ENCODE results near the gene SPACA7.
"Not testable (repeated sequence)": the region's sequence is repeated elsewhere in the genome, so short reads cannot be mapped to it uniquely, and the experiment has no call there.

SPACA7 gene

DNA sequence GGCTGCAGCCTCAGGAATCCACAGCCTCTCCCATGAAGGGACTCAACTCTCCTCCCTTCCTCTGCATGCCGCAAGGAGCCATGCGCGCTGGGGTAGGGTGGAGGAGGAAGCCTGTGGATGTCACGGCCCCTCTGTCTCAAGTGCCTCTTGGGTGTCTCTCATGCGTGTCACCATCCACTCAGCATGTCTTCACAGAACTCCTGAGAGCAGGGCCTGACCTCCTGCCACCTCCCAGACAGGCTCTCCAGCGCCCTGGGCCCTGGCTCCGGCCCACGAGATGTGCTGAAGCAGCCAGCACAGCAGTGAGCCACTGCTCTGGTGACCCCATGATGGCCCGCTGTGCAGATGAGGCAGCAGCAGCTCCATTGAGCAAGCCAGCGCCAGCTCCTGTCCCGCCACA lies 25.9 kb upstream of the SPACA7 start:
- DNase-seq (ENCODE audit: low spot score) = no peak

GRCh38 chr13:112351825-112352224 lies 24.3 kb upstream of the SPACA7 start:
- DNase-seq (ENCODE audit: low spot score) = no peak

- no peak for DNase-seq (ENCODE audit: low spot score)
These were observed 22.3 kb upstream of the SPACA7 start for GRCh38 chr13:112353856-112354255.

- no peak for DNase-seq (ENCODE audit: low spot score)
These were observed 21.6 kb upstream of the SPACA7 start for GRCh38 chr13:112354330-112355273.

GRCh38 chr13:112355274-112355838 lies 20.8 kb upstream of the SPACA7 start:
- DNase-seq (ENCODE audit: low spot score) = no peak

DNA sequence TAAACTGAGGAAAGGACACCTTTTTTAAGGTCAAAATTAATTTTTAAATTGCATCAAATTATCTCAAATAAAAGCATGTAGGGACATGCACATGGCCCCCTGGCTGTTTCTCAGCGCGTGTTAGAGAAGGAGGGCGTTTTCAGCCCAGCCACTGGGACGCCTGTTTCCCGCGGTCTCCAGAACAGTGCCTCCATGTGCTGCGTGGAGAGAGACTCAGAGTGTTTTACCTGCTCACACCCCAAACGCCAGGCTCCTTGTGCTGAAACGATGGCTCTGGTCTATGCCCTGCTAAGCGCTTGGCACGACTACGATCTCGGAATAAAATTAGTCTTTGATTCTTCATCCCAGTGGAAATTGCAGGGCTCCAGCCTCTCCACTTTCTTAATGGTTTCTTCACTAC lies 20.0 kb upstream of the SPACA7 start:
- no peak for DNase-seq (ENCODE audit: low spot score)

DNA sequence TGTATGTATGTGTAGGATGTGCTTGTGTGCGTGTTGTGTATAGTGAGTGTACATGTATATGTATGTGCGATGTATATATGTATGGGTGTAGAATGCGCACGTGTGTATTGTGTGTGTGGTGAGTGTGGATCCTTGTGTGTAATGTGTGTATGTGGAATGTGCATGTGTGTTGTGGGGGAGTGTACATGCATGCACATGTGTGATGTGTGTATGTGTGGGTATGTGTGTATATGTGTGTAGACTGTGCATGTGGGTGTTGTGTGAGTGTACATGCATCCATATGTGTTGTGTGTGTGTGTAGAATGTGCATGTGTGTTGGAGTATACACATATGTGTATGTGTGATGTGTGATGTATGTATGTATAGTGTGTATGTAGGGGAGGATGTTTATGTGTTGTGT lies 18.0 kb upstream of the SPACA7 start:
- DNase-seq (ENCODE audit: low spot score) = no peak

DNA sequence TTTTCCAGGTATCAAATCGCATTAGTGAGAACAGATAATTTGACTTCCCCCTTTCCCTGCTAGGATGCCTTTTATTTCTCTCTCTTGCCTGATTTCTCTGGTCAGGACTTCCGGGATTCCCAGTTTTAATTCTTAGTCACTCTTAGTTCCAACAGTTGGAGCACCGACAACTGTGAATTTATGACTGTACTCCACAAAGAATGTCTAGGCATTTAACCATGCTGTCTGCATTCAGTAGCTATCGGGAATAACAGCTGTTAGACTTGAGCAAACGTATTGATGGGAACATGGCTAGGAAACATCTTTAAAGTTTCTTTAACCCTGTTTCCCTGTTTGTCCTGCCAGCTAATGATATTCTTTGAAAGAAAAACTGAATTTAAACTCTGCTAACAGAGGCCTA lies 14.1 kb upstream of the SPACA7 start:
- no peak for DNase-seq (ENCODE audit: low spot score)

DNA sequence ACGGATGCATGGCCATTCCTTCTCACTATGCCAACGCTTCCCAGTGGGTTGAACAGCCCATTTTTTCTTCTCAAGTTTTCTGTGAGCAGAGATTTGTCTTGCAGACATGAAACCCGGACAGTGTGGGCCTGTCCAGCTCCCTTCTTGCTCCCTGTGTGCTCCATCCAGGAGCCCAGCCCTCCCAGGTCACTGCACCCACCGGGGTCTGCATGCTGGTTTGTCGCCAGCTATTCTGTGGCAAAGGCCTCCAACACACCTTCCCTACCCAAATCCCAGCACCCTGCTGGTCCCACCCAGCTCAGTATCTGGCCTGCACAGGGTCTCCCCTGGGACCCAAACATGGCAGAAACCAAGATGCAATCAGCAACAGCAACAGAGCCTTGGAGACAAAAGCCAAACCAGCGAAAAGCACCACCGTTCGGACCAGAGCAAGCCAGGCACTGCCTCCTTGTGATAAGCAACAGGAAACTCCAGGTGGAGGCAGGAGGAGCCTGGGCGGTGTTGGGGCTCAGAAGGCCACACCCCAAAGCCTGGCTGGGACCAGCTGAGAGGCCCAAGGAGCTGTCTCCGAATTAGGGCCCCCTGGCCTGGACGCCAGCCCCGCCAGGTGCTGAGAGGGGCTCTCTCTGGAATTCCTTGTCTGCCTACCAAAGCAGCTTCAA lies 12.2 kb upstream of the SPACA7 start:
- DNase-seq (ENCODE audit: low spot score) = no peak

DNA sequence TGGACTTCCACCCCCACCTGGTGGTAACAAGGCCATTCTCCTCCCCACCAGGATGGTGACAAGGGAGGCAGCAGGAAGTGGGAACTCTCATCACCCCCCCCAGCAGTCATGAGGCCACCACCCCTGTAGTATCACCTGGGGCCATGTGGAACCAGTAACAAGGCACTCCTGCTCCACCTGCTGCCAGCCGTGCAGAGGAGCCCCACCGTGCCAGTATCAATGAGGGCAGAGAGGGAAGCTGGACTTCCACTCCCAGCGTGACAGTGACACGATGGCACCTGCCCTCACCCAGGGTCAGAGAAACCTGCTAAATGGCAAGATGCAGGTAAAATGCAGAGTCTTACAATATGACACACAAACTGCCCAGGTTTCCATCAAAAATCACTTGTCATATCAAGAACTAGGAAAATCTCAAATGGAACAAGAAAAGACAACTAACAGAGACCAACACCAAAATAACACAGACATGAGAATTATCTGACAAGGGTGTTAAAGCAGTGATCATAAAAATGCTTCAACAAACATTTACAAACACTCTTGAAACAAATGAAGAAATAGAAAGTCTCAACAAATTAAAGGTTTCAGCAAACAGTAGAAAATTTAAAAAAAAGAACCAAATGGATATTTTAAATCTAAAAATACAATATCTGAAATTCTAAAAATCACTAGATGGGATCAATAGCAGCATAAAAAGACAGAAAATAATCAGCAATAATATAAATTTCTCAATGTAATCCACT lies 9.1 kb upstream of the SPACA7 start:
- DNase-seq (ENCODE audit: low spot score) = no peak

DNA sequence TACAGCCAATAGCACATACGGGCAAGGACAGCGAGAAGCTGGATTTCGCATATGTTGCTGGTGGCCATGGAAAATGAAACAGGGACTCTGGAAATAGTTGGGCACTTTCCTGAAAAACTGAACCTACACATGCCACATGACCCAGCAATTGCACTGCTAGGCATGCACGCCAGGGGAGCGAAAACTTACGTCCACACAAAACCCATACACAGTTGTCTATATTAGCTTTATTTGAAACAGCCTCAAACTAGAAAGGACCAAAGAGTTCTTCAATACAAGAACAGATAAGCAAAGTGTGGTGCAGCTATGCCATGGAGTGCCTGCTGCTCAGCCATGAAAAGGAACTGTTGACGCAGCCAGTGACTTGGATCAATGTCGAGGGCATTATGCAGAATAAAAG lies 7.3 kb upstream of the SPACA7 start:
- no peak for DNase-seq (ENCODE audit: low spot score)

- DNase-seq (ENCODE audit: low spot score) = no peak
These were observed 5.8 kb upstream of the SPACA7 start for GRCh38 chr13:112370311-112370710.

DNA sequence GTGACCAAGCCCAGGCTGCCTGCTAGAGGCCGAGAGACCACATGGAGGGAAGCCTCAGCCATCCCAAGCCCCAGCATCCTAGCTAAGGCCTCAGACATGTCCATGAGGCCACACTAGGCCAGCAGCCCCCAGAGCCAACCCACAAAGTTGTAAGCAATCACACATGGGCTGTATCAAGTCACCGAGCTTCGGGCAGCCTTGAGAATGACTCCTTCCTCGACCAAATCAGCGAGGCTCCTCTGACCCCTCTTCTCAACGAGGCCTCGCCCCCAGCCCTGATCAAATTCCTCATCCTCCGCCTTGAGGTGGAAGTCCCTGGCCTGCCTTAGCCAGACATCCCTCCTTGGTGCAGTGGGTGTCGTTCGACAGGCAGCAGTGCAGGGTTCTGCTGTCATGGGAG lies 1.9 kb upstream of the SPACA7 start:
- no peak for DNase-seq (ENCODE audit: low spot score)

DNA sequence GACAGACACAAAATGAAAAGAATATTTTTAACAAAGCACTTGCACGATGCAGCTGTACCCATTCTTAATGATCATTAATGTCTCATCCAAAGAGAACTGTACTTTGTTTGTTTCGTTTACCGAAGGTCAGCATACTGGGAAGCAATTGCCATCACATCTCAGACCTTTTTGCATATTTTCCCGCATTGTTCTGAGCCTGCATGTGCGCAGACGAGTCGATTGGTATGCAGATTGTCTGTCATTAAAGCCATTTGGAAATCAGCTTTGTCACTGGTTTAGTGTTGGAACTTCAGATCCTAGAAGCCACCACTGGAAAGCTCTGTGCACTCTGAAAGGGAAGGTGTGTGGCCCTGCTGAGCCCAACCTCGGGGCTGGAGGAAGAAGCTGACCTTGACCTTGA lies 15.6 kb downstream of the SPACA7 start:
- DNase-seq (ENCODE audit: low spot score) = no peak

GRCh38 chr13:112392719-112393118 lies 16.6 kb downstream of the SPACA7 start:
- DNase-seq (ENCODE audit: low spot score) = no peak

GRCh38 chr13:112395022-112395421 lies 18.9 kb downstream of the SPACA7 start:
- DNase-seq (ENCODE audit: low spot score) = not testable (repeated sequence)

GRCh38 chr13:112395941-112396340 lies 19.8 kb downstream of the SPACA7 start:
- not testable (repeated sequence) for DNase-seq (ENCODE audit: low spot score)

DNA sequence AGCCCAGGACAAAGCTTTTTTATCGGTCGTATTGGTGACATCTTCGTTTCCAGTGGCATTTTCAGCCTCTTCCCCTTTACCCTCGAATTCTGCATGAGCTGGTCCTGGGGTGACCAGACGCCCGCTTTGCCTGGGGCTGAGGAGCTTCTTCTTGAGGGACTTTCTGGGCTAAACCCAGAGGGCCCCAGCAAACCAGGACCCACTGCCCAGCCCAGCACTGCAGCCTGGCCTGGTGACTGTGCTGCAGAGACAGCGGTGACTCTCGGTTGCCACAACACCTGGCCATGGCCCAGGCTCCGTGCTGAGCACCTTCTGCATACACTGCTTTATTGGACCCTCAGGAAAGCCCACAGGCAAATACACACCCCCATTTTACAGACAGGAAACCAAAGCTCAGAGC lies 21.0 kb downstream of the SPACA7 start:
- DNase-seq (ENCODE audit: low spot score) = no peak

- not testable (repeated sequence) for DNase-seq (ENCODE audit: low spot score)
These were observed 22.2 kb downstream of the SPACA7 start for GRCh38 chr13:112398347-112398746.

GRCh38 chr13:112409828-112410227 lies 33.7 kb downstream of the SPACA7 start:
- DNase-seq (ENCODE audit: low spot score) = not testable (repeated sequence)

GRCh38 chr13:112416647-112417046 lies 40.5 kb downstream of the SPACA7 start:
- no peak for DNase-seq (ENCODE audit: low spot score)

- no peak for DNase-seq (ENCODE audit: low spot score)
These were observed 40.9 kb downstream of the SPACA7 start for GRCh38 chr13:112417079-112417478.

Data from activated CD4-positive, alpha-beta T cell treated with anti-CD3 and anti-CD28 coated beads, Interleukin-2, Interleukin-4, amounts not matched to agents 100 ng/mL and 50 ng/mL, durations not matched to agents 16 hours and 8 hours (primary cell).